ENCODE results near the gene LARP1. TPM values are rescaled to one million over a fixed set of nuclear protein-coding genes. Genes with fewer than 3 reads are reported as not detected.

The LARP1 gene
- total and polyA plus RNA-seq, 9 of the 15 experiments (the other 6 are each of a cell fraction or from before 2014, with no cell fraction given), result 22.6 to 300 (median 92.0) TPM

DNA sequence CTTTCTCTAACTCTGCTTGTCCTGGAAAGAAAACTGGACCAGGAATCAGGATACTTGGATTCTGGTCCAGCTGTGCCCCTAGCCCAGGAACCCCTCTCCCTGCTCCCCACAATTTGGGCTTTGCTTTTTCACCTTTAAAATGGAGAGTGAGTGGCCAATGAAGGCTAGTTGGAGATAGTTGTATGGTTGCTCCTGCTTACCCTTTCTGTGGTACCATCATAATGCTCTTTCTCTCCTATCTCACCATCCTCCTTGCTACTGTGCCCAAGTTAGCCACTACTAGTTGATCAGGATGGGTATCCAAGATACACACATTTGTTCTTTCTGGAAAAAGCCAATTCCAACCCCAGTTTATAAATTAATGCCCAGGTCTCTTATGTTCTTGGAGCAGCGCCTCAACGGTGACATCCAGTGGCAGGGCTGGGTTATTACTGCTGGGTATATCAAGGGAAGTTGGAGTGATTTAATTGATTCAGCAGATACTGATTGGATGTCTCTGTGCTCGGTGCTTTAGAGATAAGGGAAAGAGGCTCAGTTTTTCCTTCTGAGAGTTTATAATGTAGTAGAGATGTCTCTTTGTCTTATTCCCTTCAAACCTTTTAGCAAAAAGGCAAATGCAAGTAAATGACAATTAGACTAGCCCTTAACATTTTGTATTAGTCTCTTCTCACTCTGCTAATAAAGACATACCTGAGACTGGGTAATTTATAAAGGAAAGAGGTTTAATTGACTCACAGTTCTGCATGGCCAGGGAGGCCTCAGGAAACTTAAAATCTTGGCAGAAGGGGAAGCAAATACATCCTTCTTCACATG, 56.7 kb downstream of the LARP1 start (continued):
- TF ChIP-seq STAG1 (CRISPR knock-in tag; IDR thresholded peaks at IDR 0.05; ENCODE audit: borderline replicate concordance) (no peak), HDGF (IDR thresholded peaks at IDR 0.05) (no peak), NR2F6 (CRISPR knock-in tag; IDR thresholded peaks at IDR 0.05) (no peak), SIN3B (IDR thresholded peaks at IDR 0.05; ENCODE audit: low read depth) (no peak), ZNF316 (IDR thresholded peaks at IDR 0.05) (peak; percentile 53)
- TF ChIP-seq, protein P1, sequence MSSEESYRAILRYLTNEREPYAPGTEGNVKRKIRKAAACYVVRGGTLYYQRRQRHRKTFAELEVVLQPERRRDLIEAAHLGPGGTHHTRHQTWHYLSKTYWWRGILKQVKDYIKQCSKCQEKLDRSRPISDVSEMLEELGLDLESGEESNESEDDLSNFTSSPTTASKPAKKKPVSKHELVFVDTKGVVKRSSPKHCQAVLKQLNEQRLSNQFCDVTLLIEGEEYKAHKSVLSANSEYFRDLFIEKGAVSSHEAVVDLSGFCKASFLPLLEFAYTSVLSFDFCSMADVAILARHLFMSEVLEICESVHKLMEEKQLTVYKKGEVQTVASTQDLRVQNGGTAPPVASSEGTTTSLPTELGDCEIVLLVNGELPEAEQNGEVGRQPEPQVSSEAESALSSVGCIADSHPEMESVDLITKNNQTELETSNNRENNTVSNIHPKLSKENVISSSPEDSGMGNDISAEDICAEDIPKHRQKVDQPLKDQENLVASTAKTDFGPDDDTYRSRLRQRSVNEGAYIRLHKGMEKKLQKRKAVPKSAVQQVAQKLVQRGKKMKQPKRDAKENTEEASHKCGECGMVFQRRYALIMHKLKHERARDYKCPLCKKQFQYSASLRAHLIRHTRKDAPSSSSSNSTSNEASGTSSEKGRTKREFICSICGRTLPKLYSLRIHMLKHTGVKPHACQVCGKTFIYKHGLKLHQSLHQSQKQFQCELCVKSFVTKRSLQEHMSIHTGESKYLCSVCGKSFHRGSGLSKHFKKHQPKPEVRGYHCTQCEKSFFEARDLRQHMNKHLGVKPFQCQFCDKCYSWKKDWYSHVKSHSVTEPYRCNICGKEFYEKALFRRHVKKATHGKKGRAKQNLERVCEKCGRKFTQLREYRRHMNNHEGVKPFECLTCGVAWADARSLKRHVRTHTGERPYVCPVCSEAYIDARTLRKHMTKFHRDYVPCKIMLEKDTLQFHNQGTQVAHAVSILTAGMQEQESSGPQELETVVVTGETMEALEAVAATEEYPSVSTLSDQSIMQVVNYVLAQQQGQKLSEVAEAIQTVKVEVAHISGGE (CRISPR knock-in tag; IDR thresholded peaks at IDR 0.05), result no peak
- TF ChIP-seq, protein P2, sequence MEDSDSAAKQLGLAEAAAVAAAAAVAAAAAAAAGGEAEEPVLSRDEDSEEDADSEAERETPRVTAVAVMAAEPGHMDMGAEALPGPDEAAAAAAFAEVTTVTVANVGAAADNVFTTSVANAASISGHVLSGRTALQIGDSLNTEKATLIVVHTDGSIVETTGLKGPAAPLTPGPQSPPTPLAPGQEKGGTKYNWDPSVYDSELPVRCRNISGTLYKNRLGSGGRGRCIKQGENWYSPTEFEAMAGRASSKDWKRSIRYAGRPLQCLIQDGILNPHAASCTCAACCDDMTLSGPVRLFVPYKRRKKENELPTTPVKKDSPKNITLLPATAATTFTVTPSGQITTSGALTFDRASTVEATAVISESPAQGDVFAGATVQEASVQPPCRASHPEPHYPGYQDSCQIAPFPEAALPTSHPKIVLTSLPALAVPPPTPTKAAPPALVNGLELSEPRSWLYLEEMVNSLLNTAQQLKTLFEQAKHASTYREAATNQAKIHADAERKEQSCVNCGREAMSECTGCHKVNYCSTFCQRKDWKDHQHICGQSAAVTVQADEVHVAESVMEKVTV (CRISPR knock-in tag; IDR thresholded peaks at IDR 0.05), result peak; percentile 76
- TF ChIP-seq, protein P3, sequence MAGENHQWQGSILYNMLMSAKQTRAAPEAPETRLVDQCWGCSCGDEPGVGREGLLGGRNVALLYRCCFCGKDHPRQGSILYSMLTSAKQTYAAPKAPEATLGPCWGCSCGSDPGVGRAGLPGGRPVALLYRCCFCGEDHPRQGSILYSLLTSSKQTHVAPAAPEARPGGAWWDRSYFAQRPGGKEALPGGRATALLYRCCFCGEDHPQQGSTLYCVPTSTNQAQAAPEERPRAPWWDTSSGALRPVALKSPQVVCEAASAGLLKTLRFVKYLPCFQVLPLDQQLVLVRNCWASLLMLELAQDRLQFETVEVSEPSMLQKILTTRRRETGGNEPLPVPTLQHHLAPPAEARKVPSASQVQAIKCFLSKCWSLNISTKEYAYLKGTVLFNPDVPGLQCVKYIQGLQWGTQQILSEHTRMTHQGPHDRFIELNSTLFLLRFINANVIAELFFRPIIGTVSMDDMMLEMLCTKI (IDR thresholded peaks at IDR 0.05; ENCODE audit: partially characterized antibody), result no peak
